WI38 (cell line): Measurements from ENCODE around the gene SUSD2.
A peak's percentile ranks its signal among the peaks of the same experiment; 100 is the strongest.

Source experiments
- H3K4me3 ChIP-seq: 2 replicates; pipeline ENCODE4 v1.5.1; 2011; ENCODE audit warnings: low read depth, mild to moderate bottlenecking, control low read depth, low read length
- TF ChIP-seq, protein P1 (sequence below): IDR thresholded peaks from 2 replicates; pipeline ENCODE4 v1.5.1; 2012; ENCODE audit warnings: low read depth, mild to moderate bottlenecking, control low read depth, low read length

Gene SUSD2

GRCh38 chr22:24186892-24187670 lies 5.8 kb downstream of the SUSD2 start:
- no peak overlapping the region for H3K4me3 ChIP-seq
- TF ChIP-seq, protein P1, sequence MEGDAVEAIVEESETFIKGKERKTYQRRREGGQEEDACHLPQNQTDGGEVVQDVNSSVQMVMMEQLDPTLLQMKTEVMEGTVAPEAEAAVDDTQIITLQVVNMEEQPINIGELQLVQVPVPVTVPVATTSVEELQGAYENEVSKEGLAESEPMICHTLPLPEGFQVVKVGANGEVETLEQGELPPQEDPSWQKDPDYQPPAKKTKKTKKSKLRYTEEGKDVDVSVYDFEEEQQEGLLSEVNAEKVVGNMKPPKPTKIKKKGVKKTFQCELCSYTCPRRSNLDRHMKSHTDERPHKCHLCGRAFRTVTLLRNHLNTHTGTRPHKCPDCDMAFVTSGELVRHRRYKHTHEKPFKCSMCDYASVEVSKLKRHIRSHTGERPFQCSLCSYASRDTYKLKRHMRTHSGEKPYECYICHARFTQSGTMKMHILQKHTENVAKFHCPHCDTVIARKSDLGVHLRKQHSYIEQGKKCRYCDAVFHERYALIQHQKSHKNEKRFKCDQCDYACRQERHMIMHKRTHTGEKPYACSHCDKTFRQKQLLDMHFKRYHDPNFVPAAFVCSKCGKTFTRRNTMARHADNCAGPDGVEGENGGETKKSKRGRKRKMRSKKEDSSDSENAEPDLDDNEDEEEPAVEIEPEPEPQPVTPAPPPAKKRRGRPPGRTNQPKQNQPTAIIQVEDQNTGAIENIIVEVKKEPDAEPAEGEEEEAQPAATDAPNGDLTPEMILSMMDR = no peak

DNA sequence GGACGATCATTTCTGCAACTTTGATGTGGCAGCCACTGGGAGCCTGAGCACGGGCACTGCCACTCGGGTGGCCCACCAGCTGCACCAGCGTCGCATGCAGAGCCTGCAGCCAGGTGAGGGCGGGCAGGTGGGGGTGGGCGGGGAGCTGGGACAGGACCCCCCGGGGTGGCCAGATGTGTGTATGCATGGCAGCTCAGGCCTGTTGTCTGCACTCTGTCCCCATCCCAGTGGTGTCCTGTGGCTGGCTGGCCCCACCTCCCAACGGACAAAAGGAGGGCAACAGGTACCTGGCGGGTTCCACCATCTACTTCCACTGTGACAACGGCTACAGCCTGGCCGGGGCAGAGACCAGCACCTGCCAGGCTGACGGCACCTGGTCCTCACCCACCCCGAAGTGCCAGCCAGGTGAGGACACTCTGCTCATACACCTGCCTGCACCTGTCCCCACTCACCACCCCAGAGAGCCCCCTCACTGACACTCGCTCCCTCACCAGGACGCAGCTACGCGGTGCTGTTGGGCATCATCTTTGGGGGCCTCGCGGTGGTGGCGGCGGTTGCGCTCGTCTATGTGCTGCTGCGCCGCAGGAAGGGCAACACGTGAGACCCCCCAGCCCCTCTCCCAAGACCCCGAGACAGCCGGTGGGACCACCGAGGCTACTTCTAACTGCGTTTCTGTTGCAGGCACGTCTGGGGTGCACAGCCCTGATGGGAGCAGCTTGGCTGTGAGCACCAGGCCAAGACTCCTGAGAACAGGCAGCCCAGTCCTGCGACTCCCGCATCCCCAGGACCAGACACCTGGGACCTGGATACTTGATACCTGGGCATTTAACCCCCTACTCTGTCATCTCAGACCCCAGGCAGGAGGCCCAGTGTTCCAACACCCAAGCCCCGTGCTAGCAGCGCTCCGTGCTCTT lies 6.7 kb downstream of the SUSD2 start:
- TF ChIP-seq, protein P1 = no peak
- no peak overlapping the region for H3K4me3 ChIP-seq

DNA sequence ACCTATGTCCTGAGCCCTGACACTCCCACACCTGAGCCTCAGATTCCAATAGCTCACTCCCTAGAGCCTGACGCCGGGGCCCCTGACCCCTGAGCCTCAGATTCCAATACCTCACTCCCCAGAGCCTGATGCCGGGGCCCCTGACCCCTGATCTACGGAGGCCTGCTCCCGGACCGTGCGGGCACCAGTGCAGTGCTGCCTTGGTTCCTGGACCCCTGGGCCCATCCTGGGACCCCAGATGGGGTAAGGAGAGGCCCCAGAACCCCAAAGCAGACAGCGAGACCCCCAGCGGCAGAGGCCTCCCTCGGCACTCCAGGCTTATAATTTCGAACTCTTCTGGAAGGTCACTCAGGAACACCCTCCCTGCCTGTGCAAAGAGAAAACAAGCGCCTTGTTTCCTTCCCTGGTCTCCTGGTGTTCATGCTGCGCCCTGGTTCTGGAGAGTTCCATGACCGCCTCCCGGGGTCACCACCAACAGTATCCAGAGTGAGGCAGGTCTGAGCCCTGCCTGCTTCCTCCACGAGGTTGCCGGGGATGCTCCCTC lies 7.5 kb downstream of the SUSD2 start:
- TF ChIP-seq, protein P1 = no peak
- H3K4me3 ChIP-seq = no peak overlapping the region

DNA sequence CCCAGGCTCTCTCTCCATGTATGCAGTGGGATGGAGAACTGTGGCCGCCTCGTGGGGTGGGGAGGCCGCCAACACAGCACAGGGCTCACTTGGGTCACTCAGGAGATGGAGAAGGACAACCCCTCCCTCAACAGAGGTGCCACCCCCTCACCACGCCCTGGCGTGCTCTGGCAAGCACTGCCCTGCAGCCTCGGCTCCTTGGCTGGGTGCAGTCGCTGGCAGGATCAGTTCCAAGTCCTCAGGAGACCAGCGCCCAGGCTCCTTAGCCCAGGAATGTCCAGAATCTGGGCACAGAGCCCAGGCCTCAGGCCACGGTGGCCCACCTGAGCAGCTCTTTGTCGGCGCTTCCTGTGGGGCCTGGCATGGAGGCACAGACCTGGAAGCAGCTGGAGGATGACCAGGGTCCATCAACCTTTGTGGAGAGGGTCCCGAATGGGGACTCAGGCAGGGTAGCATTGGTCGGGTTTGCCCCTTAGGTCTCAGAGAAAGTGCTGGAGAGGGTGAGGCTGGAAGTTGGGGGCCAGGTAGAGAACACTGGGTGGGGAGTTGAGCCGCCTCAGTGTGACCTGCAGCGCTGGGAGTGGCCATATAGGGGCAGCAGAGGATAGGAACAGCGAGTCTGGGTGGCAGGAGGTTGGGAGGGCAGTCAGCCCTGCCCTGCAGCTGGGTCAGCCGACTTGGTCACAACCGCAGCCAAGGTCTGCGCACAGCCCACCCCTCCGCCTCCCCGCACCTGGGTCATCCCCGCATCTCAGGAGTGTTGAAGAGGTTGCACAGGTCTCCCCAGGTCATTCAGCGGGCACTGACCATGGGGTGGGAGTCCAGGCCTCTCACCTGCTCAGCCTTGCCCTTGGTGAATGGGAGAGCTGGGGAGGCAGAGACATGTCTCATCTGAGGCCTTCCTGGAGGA lies 8.2 kb downstream of the SUSD2 start:
- TF ChIP-seq, protein P1 = peak; percentile 91
- H3K4me3 ChIP-seq = no peak overlapping the region

GRCh38 chr22:24190159-24190540 lies 8.9 kb downstream of the SUSD2 start:
- H3K4me3 ChIP-seq = no peak overlapping the region
- TF ChIP-seq, protein P1 = no peak

GRCh38 chr22:24190596-24191208 lies 9.4 kb downstream of the SUSD2 start:
- TF ChIP-seq, protein P1 = no peak

More at GRCh38 chr22:24190596-24191208, 9.4 kb downstream of the SUSD2 start:
- H3K4me3 ChIP-seq = no peak overlapping the region
